GM06990 (cell line): ENCODE data around the gene MEGF6.

Experiments used
- DNase-seq: peaks from one replicate; pipeline ENCODE4 v3.0.0-alpha.2; 2011; ENCODE audit not compliant: insufficient read length; ENCODE audit errors: extremely low read depth
- H3K27me3 ChIP-seq: replicated peaks from 2 replicates; pipeline ENCODE4 v1.6.0; 2011; ENCODE audit warnings: low read length; ENCODE audit not compliant: control insufficient read depth, insufficient read depth
- H3K36me3 ChIP-seq: 2 replicates; pipeline ENCODE4 v1.5.1; 2011; ENCODE audit warnings: low read length; ENCODE audit not compliant: control insufficient read depth, insufficient read depth
- H3K4me3 ChIP-seq: replicated peaks from 2 replicates; pipeline ENCODE4 v1.5.1; 2011; ENCODE audit warnings: low read depth, mild to moderate bottlenecking, control low read depth, low read length
- CTCF ChIP-seq: IDR thresholded peaks from 2 replicates; pipeline ENCODE4 v1.5.1; 2011; ENCODE audit warnings: low read length, control low read depth, mild to moderate bottlenecking, inconsistent platforms; ENCODE audit not compliant: insufficient read depth, poor library complexity, severe bottlenecking

MEGF6 gene

DNA sequence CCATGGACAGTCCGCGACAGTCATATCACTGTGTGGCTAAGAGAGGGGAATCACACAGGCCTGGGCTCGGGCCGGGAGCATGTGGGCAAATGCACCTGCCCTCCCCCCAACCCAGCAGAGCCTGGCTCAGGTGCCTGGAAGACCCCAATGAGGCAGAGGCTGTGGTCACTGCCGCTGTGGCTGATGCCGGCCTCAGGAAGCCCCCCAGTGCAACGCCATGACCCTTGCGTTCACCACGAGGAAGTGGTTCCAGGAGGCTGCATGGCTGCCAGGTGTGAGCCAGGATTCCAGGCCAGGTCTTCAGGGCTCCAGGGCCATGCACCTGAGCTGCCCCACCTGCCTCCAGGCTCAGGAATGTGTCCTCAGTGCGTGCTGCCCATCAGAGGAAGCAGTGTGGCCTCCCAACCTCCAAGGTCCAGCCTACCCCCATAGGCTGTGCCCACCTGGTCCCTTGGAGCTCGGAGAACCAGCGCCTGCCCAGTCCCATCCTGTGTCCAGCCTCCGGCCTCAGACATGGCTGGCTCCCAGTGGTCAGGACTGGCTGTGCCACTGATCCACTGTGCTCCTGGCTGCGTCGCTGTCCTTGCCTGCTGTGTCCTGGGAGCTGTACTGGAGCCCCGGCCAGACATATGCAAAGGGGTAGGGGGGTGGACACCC is 148.8 kb downstream of the MEGF6 start:
- H3K36me3 ChIP-seq: no peaks in the 10 kb centered on the region
- peaks cover 1% of the 10 kb centered on the region; the same call in 1 of the 2 replicates for H3K27me3 ChIP-seq
- TF ChIP-seq CTCF: no peak
- no peak overlapping the region for H3K4me3 ChIP-seq
- DNase-seq: no peak

DNA sequence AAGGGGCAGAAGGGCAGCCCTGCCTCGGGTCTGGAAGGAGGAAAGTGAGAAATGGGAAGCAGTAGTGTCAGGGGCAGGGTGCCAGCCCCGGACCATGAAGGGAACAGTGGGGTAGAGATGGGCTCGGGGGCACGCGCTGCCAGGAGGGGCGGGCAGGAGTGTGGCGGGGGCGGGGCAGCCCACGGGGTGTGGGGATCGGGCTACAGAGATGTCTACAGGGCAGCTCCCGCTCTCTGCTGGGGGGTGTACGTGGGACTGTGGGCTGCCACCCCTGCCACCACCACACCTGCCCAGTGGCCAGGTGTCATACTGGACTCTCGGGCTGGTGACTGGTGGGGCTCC is 149.4 kb downstream of the MEGF6 start:
- Histone ChIP-seq H3K4me3 (no peak overlapping the region), H3K36me3 (no peaks in the 10 kb centered on the region), H3K27me3 (peaks cover 1% of the 10 kb centered on the region; the same call in 1 of the 2 replicates)
- TF ChIP-seq CTCF: no peak
- no peak for DNase-seq

GRCh38 chr1:3461238-3461933 is 149.9 kb downstream of the MEGF6 start:
- TF ChIP-seq CTCF: no peak
- Histone ChIP-seq H3K4me3 (no peak overlapping the region), H3K27me3 (peaks cover 1% of the 10 kb centered on the region; the same call in 1 of the 2 replicates), H3K36me3 (no peaks in the 10 kb centered on the region)
- DNase-seq: no peak

DNA sequence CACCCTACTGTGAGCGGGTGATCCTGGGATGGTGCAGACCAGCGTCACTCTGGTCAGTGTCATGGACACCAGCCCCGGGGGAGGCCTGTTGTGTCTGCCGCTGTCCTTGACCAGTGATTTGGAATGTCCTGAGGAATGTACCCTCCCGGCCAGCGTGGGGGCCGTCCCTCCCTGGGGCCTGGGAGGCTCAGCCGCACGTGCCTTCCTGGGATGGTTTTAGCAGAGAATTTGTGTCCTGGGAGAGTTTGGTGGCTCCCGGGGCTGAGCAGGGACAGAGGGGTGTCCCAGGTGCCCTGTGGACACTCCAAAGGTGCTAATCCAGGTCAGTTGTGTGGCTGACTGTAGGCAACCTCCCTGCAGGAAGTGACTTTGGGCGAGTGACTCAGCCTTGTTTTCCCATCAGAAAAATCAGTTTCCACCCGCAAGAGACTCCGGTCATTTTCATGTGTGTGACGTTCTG is 150.6 kb downstream of the MEGF6 start:
- no peak for TF ChIP-seq CTCF
- Histone ChIP-seq H3K4me3 (no peak overlapping the region), H3K36me3 (no peaks in the 10 kb centered on the region), H3K27me3 (no peaks in the 10 kb centered on the region; the same call in 1 of the 2 replicates)
- no peak for DNase-seq

DNA sequence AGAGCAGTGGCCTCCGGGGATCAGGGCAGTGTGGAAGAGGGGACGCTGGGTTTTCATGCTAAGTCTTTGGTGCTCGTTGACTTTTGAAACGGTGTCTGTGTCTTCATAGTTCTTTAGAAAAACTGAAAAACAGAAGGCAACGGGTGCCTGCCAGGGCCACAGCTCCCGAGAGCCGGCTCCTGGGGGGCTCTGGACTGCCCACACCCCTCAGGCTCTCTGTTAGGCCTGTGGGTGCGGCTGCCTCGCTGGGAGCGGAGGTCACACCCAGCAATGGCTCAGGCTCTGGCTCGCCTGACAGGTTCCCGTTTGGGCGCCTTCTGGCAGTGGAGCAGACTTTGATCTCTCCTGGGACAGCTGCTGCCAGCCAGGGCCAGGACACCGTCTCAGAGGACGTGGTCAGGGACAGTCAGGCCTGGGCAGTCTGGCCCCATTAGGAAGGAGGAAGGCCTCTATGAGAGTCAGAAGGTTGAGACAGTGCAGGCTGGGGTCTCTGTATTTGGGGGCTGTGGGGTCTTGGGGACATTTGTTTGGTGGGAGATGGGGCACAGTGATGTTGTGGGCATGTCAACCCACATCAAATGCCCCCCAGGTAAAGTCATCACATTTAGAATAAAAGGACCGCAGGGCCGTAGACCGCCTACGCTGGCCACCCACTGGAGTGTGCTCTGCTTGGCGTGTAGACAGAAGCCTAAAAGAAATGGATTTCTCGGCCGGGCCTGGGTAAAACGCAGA is 151.2 kb downstream of the MEGF6 start:
- Histone ChIP-seq H3K27me3 (no peaks in the 10 kb centered on the region; the same call in 1 of the 2 replicates), H3K4me3 (no peak overlapping the region), H3K36me3 (no peaks in the 10 kb centered on the region)
- DNase-seq: no peak
- no peak for TF ChIP-seq CTCF
